ENCODE measurements around the gene KNOP1. TPM values are rescaled to one million over a fixed set of nuclear protein-coding genes. Genes with fewer than 3 reads are reported as not detected.

KNOP1 gene
- total and polyA plus RNA-seq, 10 of the 15 experiments (the other 5 are each of a cell fraction or from before 2014, with no cell fraction given) = 13.8 to 47.2 (median 32.1) TPM

DNA sequence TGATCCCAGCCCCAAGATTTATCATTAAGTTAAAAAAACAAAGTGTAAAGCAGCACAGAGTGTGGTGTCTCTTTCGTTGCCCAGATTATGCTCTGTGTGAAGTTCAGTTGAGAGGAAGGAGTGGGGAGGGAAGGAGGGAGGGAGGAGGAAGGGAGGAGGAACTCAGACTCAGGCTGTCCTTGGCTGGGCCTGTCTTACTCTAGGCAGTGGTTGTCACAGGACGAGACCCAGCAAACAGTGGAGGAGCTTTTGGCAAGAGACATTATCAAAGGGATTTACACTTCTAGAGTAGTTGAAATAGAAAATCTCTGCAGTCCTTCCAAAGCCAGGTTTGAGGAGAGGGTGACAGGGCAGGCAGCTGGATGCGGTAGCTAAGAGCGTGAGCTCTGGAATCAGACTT is 27.8 kb downstream of the KNOP1 start (continued):
- TF ChIP-seq, protein P1, sequence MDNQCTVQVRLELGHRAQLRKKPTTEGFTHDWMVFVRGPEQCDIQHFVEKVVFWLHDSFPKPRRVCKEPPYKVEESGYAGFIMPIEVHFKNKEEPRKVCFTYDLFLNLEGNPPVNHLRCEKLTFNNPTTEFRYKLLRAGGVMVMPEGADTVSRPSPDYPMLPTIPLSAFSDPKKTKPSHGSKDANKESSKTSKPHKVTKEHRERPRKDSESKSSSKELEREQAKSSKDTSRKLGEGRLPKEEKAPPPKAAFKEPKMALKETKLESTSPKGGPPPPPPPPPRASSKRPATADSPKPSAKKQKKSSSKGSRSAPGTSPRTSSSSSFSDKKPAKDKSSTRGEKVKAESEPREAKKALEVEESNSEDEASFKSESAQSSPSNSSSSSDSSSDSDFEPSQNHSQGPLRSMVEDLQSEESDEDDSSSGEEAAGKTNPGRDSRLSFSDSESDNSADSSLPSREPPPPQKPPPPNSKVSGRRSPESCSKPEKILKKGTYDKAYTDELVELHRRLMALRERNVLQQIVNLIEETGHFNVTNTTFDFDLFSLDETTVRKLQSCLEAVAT (IDR thresholded peaks at IDR 0.05) = no peak
- no peak for TF ChIP-seq HCFC1 (IDR thresholded peaks at IDR 0.05; ENCODE audit: low read length)
- TF ChIP-seq, protein P2, sequence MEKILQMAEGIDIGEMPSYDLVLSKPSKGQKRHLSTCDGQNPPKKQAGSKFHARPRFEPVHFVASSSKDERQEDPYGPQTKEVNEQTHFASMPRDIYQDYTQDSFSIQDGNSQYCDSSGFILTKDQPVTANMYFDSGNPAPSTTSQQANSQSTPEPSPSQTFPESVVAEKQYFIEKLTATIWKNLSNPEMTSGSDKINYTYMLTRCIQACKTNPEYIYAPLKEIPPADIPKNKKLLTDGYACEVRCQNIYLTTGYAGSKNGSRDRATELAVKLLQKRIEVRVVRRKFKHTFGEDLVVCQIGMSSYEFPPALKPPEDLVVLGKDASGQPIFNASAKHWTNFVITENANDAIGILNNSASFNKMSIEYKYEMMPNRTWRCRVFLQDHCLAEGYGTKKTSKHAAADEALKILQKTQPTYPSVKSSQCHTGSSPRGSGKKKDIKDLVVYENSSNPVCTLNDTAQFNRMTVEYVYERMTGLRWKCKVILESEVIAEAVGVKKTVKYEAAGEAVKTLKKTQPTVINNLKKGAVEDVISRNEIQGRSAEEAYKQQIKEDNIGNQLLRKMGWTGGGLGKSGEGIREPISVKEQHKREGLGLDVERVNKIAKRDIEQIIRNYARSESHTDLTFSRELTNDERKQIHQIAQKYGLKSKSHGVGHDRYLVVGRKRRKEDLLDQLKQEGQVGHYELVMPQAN (conservative IDR thresholded peaks at IDR 0.05) = no peak
- TF ChIP-seq, protein P3, sequence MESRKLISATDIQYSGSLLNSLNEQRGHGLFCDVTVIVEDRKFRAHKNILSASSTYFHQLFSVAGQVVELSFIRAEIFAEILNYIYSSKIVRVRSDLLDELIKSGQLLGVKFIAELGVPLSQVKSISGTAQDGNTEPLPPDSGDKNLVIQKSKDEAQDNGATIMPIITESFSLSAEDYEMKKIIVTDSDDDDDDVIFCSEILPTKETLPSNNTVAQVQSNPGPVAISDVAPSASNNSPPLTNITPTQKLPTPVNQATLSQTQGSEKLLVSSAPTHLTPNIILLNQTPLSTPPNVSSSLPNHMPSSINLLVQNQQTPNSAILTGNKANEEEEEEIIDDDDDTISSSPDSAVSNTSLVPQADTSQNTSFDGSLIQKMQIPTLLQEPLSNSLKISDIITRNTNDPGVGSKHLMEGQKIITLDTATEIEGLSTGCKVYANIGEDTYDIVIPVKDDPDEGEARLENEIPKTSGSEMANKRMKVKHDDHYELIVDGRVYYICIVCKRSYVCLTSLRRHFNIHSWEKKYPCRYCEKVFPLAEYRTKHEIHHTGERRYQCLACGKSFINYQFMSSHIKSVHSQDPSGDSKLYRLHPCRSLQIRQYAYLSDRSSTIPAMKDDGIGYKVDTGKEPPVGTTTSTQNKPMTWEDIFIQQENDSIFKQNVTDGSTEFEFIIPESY (IDR thresholded peaks at IDR 0.05) = no peak
- TF ChIP-seq, protein P4, sequence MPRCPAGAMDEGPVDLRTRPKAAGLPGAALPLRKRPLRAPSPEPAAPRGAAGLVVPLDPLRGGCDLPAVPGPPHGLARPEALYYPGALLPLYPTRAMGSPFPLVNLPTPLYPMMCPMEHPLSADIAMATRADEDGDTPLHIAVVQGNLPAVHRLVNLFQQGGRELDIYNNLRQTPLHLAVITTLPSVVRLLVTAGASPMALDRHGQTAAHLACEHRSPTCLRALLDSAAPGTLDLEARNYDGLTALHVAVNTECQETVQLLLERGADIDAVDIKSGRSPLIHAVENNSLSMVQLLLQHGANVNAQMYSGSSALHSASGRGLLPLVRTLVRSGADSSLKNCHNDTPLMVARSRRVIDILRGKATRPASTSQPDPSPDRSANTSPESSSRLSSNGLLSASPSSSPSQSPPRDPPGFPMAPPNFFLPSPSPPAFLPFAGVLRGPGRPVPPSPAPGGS (IDR thresholded peaks at IDR 0.05; ENCODE audit: borderline replicate concordance, insufficient read depth, low read depth, low read length, poor library complexity, severe bottlenecking) = no peak

All from GM12878 (cell line).